CD4-positive, alpha-beta T cell treated with Interleukin-4 for 4 hours (primary cell): ENCODE results near the gene SLC34A1.
"Not testable (repeated sequence)": the region's sequence is repeated elsewhere in the genome, so short reads cannot be mapped to it uniquely, and the experiment has no call there.

Experiments used
- DNase-seq: peaks from one replicate; pipeline ENCODE4 v3.0.0-alpha.2; 2020

Gene SLC34A1

DNA sequence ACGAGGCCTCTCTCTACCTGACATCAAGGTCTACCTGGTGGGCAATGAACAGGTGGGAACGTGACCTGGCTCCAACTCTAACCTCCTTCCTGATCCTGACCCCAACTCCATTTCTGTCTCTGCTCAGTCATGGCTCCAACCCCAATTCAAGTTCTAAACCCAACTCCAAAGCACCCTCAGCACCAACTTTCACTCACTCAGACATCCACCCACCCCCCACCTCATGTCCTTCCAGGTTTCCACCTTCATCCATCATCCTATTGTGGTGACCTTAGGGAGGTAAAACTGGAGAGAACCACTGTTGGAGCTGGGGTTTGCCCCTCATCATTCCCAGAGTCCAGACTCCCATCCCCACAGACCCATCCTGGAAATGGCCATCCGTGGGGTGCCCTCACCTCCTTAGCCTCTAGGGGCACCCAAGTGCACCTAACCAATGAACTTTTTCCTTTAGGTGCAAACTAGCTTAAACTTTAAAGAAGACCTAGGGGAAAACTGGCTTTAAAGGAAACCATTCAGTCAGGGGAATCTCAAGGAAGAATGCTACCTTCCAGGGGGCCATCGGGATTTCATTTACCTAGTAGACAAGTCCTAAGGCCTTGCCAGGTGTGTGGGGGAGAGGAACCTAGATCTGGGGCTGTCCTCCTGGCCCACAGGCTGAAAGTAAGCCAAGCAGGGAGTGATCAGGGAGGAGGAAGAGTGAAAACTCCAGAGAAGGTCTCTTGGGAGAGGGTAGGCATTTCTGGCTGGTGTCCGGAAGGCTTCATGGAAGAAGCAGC, 15.2 kb upstream of the SLC34A1 start:
- DNase-seq, result peak; percentile 30

DNA sequence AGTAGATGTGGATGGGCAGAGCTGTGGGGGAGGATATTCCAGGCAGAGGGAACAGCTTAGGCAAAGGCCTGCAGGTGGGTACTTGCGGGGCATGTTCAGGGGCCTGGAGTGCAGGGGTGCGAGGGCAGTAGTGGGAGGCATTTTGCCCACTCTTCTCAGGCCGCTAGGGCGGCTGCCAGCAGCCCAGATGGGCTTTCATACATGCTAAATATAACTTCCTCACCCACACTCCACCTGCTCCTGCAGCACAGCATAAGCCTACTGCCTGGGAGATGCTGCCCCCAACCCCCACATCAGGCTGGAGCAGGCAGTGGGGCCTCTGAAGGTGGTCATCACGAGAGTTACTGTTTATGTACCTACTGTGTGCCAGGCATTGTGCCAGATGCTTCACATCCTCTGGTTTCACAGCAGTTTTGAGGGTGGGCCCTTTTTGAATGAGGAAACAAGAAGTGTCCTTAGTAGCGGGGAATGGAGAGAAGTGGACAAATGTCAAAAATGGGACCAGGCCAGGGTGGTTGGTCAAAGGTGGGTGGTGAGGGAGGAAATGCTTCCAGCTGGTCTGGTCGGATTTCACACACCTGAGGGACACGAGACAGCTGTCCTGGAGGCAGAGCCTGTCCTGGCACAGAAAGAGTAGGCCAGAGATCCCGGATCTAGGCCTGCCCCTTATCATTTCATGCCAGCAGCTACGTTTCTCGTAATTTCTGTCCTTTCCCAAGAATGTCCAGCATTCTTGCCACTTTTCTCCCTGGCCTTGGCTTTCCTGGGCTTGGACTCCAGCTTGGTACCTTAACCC, 14.4 kb upstream of the SLC34A1 start:
- no peak for DNase-seq

DNA sequence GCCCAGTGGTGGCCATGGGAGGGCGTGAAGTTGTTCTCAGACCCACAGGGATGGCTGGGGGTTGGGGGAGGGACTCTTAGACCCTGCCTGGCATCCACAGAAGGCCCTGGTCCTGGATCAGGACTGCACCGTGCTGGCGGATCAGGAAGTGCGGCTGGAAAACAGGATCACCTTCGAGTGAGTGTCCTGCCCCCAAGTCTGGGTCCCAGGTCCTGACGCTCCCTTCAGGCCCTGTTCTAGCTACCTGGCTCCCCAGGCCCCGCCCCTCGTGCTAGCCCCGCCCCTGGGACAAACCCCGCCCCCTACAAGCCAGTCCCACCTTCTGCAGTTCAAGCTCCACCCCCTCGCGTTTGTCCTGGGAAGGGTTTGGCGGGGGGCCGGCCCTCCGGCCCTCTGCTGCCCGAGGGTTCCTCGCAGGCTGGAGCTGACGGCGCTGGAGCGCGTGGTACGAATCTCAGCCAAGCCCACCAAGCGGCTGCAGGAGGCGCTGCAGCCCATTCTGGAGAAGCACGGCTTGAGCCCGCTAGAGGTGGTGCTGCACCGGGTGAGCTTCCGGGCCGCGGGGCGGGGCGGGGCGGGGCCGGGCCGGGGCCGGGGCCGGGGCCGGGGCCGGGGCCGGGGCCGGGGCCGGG, 13.6 kb upstream of the SLC34A1 start:
- peak; percentile 66 for DNase-seq

DNA sequence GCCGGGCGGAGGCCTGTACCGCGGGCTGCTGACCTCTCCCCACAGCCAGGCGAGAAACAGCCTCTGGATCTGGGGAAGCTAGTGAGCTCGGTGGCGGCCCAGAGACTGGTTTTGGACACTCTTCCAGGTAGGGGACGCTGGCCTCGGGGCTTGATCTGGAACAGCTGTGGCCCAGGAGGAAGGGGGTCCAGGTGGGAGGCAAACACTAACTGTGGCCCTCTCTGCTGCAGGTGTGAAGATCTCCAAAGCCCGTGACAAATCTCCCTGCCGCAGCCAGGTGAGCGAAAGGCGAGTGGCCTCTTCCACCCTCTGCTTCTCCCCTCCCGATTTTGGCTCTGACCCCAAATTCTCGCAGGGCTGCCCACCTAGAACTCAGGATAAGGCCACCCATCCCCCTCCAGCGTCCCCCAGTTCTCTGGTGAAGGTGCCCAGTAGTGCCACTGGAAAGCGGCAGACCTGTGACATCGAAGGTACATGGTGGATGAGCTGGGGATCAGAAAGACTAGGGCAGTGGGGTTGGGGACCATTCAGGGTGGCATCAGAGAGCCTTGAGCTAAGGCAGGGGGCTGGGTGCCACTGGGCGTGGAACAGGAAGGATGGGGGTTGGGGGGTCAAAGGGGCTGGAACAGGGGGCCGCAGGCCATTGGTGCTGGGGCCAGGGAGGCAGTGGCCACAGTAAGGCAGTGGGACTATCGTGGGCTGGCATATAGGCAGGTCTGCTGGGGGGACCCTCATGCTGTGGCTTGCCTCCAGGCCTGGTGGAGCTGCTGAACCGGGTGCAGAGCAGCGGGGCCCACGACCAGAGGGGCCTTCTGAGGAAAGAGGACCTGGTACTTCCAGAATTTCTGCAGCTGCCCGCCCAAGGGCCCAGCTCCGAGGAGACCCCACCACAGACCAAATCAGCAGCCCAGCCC, 12.9 kb upstream of the SLC34A1 start:
- no peak for DNase-seq

DNA sequence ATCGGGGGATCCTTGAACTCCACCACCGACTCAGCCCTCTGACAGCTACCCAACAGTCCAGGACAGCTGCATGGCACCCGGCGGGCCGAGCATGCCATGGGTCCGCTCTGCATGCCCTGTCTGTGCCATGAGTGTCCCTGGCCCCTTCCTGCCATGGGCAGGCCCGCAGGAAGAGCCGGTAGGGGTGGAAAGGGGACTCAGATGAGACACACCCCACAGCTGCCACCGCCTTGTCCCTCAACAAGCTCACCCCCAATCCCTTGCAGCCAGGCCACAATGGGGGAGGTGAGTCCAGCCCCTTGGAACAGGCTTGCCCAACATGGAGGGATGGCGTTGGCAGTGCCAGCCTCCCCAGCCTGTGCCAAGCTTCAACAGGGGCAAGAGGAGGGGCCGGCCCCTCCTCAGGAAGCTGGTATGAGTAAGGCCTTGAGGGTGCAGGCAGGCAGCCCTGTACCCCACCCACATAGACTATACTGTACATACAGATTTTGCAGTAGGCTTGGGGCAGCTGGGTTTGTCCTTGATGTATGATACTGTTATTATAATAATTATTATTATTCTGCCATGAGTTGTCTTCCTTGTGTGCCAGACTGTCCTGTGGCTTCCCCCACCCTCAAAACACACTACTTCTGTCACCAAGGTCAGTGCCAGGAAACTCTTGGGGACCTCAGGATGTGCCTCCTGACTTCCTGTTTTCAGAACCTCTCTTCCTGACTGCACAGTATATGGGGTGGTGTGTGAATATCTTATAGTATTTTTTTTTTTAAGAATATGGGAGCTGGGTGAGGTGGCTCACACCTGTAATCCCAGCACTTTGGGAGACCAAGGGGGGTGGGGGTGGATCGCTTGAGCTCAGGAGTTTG, 12.0 kb upstream of the SLC34A1 start:
- DNase-seq, result peak; percentile 68

DNA sequence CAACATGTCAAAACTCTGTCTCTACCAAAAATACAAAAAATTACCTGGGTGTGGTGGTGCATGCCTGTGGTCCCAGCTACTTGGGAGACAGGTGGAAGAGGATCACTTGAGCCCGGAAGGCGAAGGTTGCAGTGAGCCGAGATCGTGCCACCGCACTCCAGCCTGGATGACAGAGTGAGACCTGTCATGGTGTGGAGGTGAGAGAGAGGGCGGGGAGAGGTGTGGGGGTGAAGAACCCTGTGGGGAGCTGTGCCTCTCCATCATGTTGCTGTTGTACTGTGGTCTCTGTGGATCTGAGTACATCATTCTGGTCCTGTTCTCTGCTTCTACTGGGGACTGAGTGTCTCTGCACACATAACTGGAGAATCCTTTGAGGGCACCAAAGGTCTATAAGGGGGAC, 11.3 kb upstream of the SLC34A1 start:
- peak; percentile 45 for DNase-seq

DNA sequence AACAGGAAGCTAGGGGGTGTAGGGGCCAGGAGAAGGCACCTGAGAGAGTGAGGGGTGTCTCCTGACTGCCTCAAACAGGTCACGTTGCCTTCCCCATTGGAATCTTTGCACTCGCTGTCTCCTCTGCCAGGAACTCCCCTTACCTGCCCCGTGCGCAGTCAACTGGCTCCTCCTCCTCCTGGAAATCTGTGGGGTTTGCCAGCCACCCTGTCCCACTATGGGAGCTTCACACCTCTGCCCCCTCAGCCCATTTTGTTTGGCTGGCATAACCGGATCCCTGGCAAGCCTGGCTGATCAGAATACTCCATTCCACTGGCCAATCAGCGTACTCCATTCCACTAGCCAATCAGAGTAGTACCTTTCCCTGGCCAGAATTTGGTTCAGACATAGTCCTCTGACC, 10.4 kb upstream of the SLC34A1 start:
- no peak for DNase-seq

DNA sequence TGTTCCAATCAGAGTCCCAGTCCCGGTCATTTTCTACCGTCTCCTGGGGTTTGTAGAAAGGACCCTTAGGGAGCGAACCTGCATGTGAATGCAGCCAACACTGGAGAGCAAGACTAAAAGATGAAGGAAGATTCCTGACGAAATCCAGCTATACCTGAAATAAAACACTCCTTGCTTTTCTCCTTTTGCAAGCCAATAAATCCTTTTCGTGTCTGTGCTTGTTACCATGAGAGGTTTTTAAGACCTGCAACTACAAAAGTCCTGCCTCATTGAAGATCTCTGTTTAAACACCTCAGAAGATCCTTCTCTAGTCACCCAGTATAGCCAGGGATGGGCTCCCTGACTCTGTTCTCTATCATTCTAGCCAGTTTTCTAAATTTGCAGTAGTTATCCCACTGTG, 10.0 kb upstream of the SLC34A1 start:
- no peak for DNase-seq

DNA sequence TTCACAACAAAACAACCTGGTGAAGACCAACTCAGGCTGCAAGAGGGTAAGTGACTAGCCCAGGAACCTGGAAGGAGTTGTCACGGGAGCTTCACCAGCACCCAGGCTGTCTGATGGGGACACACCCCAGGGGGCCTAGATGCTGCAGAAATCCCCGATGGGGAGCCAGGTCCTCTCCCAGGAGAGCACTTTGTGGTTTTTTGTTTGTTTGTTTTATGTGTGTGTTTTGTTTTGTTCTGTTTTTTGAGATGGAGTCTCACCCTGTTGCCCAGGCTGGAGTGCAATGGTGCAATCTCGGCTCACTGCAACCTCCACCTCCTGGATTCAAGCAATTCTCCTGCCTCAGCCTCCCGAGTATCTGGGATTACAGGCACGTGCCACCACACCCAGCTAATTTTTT, 8.7 kb upstream of the SLC34A1 start:
- DNase-seq, result not testable (repeated sequence)

DNA sequence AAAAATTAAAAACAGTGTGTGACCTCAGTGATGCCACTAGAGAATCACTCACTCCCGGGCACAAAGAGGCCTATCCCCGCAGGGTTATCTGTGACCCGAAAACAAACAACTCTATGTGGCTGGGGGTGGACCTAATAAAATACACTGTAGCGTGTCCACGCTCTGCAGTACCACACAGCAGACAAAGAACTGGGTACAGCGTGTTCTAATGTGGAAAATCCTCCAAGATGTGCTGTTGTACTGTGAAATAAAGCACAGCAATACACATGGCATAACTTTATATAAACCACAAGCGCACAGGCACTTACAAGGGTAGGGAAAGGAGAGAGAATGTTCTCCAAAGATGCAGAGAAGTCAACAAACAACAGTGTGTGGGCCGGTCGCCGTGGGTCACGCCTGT, 8.1 kb upstream of the SLC34A1 start:
- no peak for DNase-seq

DNA sequence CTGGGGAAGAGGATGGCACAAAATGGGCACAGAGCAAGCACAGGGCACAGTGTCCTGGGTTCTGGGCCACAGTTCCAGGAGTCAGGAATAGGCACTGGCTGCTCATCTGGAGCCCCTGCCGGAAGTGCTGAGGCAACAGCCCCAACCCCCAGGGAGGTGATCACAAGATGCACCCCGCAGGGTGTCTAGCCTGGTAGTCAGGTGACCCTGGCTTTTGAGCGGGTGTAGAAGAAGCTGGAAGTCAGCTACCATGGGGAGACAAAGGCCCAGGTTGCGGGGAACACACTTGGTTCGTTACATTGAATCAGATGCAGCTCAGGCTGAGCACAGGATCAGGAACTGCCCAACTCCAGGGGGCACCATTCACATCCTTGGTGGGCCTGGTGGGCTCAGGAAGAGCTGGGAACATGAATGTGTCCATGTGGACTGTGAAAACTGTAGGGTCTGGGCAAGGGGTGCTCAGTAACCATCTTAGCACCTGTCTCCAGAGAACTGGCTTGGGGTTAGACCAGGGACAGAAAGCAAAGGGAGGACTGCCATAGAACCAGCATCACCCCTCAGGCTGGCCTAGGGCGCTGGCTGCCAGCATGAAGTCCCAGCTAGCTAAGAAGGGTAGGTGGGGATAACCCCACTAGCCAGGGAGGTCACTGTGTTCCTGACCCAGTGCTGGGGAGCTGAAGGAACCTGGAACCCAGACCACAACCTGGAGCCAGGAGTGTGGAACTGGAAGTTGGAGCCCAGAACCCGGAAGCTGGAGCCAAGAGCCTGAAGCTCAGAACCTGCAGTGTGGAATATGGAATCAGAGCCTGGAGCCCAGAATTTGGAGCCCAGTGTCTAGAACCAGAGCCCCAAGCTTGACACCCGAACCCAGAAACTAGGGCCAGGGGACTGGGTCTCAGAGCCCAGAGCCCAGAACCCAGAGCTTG, 6.1 kb upstream of the SLC34A1 start:
- DNase-seq, result no peak

DNA sequence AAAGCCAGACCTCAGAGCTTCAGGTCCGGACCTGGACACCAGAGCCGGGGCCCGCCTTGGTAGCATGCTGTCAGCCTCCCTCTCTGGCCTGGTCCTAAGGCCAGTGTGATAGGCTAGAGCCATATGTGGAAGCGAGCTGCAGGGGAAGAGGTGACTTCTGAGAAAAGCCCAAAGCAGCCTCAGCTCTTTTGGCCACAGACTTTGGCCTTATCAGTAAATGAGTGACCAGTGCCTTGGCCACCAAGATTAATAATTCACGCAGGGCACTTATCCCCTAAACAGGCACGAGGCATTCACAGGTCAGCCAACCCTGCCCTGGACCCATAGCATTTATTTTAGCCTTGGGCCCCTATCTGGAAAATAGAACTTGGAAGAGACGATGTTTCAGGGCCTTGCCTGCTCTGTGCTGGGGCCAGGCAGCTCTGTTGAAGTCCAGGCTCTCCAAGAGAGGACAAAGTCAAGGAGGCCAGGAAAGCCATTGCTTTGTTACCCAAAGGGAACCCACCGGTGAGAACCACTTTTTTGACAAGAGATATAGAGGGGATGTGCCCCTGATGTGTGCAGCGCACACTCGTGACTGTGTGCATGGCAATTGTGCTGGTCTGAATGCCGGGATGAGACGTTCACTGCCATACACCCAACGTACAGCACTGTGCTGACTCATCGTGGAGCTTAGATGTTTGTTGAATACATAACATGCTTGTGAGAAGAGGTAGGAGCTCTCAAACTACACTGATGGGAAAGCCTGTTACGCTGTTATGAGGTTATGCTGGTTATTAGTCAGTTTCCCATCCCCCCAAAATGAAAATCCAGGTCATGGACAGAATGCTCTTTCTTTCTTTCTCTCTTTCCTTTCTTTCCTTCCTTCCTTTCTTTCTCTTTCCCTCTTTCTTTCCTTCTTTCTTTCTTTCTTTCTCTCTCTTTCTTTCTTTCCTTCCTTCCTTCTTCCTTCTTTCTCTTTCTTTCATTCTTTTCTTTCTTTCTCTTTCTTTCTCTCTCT, 5.0 kb upstream of the SLC34A1 start:
- peak; percentile 58 for DNase-seq

DNA sequence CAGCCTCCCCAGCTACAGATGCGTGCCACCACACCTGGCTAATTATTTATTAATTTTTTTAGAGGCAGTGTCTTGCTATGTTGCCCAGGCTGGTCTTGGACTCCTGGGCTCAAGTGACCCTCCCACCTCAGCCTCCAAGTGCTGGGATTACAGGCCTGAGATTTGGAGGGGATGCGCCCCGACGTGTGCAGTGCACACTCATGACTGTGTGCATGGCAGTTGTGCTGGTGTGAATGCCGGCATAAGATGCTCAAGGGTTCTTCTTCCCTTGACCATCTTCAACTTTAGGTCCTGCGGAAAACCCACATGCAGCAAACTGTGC, 3.5 kb upstream of the SLC34A1 start:
- DNase-seq, result no peak

DNA sequence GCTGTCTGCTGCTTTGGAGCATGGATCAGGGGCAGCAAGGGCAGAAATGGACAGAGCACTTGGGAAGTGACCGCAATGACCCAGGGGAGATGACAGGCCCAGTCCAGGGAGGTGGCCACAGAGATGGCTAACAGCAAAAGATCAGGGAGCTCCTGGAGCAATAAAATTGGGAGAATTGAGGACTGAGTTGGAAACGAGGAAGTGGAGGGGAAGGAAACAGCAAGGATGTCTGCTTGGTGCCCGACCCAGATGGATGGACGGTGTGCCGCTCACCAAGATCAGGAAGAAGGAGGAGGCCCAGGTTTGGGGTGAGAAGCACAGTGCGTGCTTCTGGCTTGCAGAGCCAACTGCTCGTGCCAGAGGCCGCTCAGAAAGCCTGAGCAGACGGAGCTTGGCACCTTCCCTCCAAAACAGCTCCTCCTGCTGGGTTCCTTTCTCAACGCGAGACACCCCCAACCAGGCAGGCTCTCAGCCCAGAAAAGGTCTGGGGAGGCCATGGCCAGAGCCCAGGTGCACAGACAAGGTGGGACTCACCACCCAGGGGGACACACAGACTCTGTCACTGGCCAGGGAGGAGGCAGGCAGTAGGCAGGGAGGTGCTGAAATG, 1.7 kb upstream of the SLC34A1 start:
- DNase-seq, result no peak

DNA sequence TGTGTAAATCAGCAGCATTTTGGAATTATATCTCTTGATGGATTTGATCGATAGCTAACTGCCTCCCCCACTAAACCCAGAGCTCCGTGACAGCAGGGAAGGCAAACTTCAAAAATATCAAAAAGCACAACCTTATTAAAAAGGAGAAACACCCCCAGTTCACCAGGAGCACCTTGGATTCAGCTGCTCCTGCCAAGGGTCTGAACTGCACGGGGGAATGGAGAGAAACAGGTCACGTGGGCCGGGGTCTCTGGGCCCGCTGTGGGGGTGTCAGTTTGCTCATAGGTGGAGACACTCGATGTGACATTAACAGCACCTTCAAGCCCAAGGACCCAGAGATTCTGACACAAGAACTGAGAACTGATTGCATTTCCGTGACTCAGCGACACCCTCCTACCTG, 1.1 kb upstream of the SLC34A1 start:
- no peak for DNase-seq

DNA sequence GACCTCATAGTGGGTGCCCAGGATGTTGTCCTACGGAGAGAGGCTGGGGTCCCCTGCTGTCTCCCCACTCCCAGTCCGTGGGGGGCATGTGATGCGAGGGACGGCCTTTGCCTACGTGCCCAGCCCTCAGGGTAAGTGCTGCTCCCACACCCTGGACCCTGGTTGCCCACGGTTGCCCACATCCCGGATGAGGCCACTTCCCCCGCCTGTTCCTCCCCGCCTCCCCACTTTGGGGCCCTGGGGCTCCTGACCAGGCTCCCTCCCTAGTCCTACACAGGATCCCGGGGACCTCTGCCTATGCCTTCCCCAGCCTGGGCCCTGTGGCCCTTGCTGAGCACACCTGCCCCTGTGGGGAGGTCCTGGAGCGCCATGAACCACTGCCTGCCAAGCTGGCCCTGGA, 1.5 kb downstream of the SLC34A1 start:
- no peak for DNase-seq

DNA sequence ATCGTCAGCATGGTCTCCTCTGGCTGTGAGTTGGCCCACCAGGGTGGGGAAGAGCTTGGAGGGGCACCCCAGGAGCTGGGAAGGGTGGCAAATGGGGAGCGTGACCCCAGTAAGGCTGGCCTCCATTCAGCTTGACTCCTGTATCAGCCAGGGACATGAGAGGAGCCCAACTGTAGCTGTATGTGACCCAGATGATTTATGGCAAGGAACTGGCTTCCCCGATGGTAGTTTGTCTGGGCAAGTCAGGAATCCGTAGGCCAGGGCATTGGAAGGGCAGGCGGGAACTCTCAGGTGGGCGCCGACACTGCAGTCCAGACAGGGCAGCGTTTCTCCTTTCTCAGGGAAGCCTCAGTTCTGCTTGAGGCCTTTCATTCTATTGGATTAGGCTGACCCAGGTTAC, 2.3 kb downstream of the SLC34A1 start:
- DNase-seq, result no peak

DNA sequence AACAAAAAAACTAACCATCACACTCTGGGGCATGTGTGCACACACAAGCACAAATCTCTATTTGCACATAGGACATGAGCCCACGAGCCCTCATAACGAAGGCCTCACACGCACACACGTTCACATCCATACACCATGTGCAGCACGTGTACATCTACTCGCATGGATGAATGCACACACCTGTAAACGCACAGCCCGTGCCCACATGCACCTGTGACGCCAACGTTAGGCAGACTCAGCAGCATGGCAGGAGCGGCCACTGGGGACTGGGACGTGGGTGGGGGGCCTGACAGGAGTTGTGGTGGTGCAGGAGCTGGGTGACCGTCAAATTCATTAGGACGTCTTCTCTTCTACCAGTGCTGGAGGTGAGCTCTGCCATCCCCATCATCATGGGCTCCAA, 3.2 kb downstream of the SLC34A1 start:
- no peak for DNase-seq

DNA sequence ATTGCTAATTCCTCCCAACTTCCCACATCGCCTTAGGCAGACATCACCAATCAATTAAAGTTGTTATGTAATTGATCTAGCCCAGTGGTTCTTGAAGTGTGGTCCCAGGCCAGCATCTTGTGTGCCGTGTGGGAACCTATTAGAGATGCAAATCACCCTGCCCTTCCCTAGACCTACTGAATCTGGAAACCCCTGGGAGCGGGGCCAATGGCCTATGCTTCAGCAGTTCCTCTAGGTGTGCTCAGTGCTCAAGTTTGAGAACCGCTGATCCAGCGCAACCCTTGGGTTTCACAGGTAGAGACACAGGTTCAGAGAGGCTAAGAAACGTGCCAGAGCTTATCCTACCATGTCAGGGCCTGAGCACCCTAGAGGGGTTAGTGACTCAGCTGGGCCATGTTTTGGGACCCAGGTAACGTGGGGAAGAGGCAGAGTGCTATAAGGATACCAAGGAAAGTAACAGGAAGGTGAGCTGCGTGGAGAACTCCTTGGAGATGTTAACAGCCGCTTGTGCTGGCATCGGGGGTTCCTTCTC, 4.4 kb downstream of the SLC34A1 start:
- no peak for DNase-seq
